Hippocampal formation (tissue), 2 donors: ENCODE measurements around the gene OTOGL.
"Not testable (repeated sequence)": the region's sequence is repeated elsewhere in the genome, so short reads cannot be mapped to it uniquely, and the experiment has no call there.

Source experiments
- DNase-seq, 2 donors: peaks; one replicate each; lab custom pipeline; 2025; lab: John Stamatoyannopoulos, UW

The OTOGL gene

GRCh38 chr12:80129895-80130530 lies 30.7 kb downstream of the OTOGL start:
- no peak for DNase-seq

DNA sequence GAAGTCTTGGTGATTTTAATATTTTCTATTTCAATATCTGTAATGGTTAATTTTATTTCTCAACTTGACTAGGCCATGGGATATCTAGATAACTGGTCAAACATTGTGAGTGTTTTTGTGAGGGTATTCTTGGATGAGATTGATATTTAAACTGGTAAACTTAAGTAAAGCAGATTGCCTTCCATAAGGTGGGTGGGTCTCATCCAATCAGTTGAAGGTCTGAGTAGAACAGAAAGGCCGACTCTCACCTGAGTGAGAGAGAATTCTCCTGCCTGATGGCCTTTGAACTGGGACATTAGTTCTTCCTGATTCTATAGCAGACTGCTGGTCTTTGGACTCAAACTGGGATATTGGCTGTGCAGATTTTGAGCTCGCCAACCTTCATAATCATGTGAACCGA lies 36.3 kb downstream of the OTOGL start:
- DNase-seq = no peak

DNA sequence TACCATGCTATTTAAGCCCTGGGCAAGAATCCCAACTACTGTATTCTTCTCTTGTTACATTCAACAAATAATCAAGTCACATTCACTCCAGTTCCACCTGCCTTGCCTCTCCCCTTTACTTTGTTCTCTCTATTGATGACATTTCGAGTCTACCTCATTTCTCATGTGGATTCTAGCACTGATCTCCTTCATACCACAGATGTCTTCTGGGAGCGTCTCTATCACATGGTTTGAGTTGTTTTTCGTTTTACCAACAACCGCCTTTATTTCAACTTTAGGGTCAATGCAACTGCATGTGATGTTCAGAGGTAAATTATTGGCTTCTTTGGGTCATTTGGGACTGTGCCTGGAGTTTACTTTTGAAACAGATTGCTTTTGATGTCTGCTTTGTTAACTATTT lies 40.7 kb downstream of the OTOGL start:
- DNase-seq = no peak

DNA sequence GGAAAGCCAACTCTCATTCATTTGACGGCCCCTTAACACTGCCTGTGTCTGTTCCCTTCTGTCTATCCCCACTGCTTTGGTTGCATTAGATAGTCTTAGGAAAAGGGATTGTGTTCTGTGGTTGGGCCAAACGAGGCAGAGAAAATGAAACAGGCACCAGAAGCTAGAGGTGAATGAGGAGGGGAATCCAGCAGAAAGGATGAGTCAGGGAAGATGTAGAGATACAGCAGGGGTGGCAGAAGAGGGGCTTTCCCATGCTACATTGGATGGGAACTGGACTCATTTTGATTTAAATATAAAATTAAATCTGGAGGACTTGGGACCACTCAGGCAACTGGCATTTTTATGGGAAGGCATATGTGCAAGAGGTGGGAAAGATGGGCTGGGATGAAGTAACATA lies 43.3 kb downstream of the OTOGL start:
- DNase-seq = no peak

- DNase-seq = no peak
Observed at GRCh38 chr12:80143537-80143936, 44.2 kb downstream of the OTOGL start.

DNA sequence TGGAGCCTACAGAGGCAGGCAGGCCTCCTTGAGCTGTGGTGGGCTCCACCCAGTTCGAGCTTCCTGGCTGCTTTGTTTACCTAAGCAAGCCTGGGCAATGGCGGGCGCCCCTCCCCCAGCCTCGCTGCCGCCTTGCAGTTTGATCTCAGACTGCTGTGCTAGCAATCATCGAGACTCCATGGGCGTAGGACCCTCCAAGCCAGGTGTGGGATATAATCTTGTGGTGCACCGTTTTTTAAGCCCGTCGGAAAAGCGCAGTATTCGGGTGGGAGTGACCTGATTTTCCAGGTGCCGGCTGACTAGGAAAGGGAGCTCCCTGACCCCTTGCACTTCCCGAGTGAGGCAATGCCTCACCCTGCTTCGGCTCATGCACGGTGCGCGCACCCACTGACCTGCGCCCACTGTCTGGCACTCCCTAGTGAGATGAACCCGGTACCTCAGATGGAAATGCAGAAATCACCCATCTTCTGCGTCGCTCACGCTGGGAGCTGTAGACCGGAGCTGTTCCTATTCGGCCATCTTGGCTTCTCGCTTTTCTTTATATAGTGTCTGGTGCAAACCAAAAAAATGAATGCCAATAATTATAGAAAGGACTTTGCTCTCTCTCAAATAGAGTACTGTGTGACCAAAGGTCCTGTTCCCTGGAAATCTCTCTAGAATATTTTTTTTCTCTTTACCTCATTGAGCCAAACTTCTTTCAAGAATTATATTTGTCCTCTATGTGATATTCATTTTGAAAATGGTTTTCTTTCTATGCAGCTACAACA lies 50.4 kb downstream of the OTOGL start:
- not testable (repeated sequence) for DNase-seq

GRCh38 chr12:80151131-80151530 lies 51.8 kb downstream of the OTOGL start:
- no peak for DNase-seq

GRCh38 chr12:80154261-80154660 lies 54.9 kb downstream of the OTOGL start:
- DNase-seq = no peak

DNA sequence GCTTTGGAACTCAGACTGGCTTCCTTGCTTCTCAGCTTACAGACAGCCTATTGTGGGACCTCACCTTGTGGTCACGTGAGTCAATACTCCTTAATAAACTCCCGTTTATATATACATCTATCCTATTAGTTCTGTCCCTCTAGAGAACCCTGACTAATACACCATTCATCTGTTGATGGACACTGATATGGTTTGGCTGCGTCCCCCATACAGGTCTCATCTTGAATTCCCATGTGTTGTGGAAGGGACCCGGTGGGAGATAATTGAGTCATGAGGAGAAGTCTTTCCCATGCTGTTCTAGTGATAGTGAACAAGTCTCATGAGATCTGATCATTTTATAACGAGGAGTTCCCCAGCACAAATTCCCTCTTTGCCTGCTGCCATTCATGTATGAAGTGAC lies 57.0 kb downstream of the OTOGL start:
- DNase-seq = no peak

- no peak for DNase-seq
Observed at GRCh38 chr12:80157645-80158044, 58.3 kb downstream of the OTOGL start.

GRCh38 chr12:80161612-80162011 lies 62.3 kb downstream of the OTOGL start:
- DNase-seq = no peak

DNA sequence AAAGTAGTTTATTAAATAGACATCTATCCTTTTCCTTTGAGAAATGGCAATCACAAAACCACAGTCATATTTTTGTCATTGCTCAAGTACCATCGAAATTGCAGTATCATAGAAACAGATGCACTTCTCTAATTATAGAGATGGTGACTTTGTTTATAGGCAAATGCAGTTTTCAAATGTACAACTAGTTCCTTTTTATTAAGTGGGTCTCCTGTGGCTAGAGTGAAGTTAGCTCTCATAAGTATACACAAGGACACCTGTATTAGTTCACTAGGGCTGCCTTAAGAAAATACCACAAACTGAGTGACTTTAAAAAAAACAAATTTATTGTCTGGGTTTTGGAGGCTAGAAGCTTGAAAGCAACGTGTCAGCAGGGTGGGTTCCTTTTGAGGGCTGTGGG lies 62.8 kb downstream of the OTOGL start:
- DNase-seq = no peak

GRCh38 chr12:80165746-80166145 lies 66.4 kb downstream of the OTOGL start:
- no peak for DNase-seq

DNA sequence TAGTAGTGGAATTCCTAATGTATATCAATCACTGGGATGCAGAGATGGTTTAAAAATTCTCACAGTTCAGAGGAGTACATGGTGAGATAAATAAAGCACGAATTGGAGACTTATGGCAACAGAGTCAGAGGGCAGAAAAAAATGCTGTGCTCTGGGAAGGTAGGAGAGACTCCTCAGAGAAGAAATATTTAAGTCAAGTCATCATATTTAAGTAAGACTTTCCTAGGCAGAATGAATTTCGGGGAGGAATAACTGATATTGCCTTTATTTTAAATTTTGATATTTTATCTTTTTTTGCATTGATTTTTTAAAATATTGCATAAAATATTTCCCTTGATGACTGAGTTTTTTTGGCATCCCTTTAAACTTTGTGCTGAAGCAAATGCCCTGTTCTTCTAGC lies 67.4 kb downstream of the OTOGL start:
- no peak for DNase-seq

DNA sequence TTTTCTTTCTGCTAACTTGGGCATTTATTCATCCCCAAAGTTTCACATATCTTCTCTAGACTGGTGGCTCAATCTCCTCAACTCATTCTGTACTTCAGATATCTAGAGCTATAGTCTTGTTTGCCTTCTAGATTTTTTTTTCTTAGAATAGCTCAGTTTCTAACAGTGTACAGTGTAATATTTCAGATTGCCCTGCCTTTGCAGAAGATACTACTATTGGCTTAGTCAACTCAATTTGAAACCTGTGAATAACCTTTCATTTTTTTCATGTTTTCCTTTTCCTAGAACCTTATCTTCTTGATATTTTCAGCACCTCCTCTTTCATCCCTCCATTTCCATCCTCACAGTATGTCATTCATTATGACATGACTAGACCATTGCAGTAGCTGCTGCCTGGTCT lies 69.6 kb downstream of the OTOGL start:
- no peak for DNase-seq

GRCh38 chr12:80170915-80171314 lies 71.6 kb downstream of the OTOGL start:
- no peak for DNase-seq

- DNase-seq = no peak
Observed at GRCh38 chr12:80173083-80173864, 73.9 kb downstream of the OTOGL start.

DNA sequence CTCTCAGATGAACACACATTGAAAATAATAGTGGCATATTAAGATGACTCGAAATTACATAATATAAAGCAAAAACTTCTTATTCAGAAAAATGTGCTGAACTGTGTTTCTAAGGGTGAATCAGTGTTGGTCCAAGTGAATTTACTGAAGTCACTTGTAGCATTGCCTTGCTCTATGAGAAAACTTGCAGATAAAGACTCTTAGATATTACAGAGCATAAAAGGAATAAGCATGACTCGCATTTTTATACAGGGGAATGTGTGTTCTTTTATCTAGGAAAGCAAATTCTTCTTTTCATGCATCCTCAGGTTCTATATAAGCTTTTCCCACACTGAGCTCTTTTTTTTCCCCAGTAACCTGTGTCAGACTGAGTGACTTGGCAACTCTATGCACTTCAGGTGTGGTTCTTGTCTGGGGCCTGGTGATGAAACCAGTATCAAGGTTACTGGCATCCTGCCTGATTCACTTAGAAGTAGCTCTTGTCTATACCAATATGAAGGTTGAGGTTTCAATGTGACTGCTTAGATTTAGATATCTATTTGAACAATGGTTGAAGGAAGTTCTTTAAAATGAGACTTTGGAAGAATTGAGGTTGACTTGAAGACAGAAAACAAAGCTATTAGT lies 76.1 kb downstream of the OTOGL start:
- no peak for DNase-seq

GRCh38 chr12:80176706-80177105 lies 77.4 kb downstream of the OTOGL start:
- DNase-seq = no peak

GRCh38 chr12:80178846-80179245 lies 79.5 kb downstream of the OTOGL start:
- DNase-seq = no peak

DNA sequence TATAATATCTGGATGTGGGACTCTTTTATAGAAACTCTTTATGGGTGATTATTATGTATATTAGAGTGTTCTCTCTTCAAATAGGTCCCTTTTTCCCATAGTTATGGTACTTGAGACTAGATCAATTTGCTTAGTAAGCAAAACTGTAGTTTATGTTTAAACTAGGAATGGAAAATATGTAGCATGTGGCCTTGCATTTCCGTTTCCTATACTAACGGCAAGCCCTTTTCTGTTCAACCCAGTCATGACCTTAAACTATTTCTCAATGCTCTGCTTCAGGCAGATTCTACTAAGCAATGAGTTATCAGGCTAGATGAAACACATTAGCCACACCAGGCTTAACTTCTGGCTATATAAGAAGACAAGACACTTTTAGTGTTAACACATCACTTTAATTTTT lies 84.6 kb downstream of the OTOGL start:
- no peak for DNase-seq

- no peak for DNase-seq
Observed at GRCh38 chr12:80184926-80185325, 85.6 kb downstream of the OTOGL start.
